IPS DF 4.7 (cell line): Measurements from ENCODE around the gene FRK.
A peak's percentile ranks its signal among the peaks of the same experiment; 100 is the strongest.
"Not testable (repeated sequence)": the region's sequence is repeated elsewhere in the genome, so short reads cannot be mapped to it uniquely, and the experiment has no call there.

ENCODE experiments used
- DNase-seq: peaks from one replicate; pipeline ENCODE4 v3.0.0-alpha.2; 2013; ENCODE audit warnings: low spot score; ENCODE audit errors: extremely low read depth

The FRK gene, protein sequence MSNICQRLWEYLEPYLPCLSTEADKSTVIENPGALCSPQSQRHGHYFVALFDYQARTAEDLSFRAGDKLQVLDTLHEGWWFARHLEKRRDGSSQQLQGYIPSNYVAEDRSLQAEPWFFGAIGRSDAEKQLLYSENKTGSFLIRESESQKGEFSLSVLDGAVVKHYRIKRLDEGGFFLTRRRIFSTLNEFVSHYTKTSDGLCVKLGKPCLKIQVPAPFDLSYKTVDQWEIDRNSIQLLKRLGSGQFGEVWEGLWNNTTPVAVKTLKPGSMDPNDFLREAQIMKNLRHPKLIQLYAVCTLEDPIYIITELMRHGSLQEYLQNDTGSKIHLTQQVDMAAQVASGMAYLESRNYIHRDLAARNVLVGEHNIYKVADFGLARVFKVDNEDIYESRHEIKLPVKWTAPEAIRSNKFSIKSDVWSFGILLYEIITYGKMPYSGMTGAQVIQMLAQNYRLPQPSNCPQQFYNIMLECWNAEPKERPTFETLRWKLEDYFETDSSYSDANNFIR

DNA sequence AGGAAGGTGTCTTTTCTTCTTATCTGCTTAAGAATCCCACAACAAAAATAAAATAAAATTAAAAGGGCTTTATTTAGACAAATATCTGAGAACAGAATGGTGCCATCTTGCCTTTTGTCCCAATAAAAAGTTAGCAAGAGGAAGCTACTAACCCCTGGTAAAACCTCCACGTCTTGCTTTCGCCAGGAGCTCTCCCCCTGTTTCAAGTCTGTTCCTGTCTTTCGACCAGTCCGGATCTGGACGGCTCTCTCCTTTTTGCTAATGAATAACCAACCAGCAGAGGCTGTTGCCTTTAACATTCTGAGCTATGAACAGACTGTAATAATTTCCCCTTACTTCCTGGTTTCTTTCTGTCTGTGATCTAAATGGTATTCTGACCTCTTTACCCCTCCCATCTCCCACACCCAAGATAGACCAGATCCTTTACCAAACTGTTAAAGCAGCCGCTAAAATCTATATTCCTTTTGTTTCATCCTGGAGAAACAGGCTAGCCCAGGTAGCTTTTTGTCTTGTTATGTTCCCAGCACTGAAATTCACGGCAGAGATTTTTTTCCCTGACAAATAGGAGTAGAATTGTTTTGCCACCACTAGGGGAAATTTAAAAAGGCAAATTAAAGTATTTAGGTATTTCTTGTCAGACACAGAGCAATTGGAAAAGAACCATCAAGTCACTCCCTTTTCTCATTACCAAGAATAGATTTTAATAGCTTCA is at the start of gene FRK:
Gene FRK (minus strand): TSS at position 320 of the 712 bp plus-strand sequence. CDS start 580 bp downstream, outside the sequence.
- DNase-seq, result no peak

DNA sequence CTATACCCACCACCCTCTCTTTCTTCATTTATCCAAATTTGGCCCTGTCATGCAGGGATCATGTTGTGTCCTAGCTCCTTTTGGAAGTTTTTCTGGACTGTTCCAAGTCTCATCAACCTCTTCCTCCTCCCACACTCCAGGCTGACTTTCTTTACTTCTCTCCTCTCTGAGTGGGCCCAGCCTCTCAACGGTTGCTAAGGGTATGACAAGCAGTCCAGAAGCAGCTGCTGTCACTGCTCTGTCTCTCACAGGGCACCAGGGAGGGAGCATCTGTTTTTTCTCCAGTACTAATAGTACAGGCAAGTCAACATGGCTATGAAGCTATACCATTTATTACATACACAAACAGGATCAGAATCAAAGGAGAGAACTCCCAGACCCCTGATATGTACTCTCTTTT is 48.1 kb upstream of the FRK start:
- no peak for DNase-seq

GRCh38 chr6:116106146-116106545 is 45.5 kb upstream of the FRK start:
- no peak for DNase-seq

DNA sequence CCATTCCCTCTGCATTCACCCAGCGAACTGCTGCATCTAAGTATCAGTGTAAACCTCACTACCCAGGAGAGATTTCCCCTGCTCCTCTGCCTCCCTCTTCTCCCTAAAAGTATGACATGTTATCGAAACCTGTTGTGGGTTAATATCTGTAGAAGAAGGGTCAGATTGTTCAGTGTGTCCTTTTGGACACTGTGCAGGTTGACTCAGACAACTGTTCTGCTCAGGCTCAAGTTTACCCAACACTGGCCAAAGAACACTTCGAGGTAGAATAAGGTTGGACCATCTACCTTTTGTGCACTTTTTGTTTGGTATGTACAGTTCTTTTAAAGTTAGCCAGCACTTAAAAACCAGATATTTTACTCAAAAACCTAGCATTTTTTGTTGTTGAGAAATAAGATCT is 44.6 kb upstream of the FRK start:
- DNase-seq, result no peak

- DNase-seq, result no peak
Measured at GRCh38 chr6:116104636-116105035, 43.9 kb upstream of the FRK start.

- DNase-seq, result no peak
Measured at GRCh38 chr6:116102873-116103272, 42.2 kb upstream of the FRK start.

- no peak for DNase-seq
Measured at GRCh38 chr6:116101790-116102189, 41.1 kb upstream of the FRK start.

- no peak for DNase-seq
Measured at GRCh38 chr6:116101302-116101718, 40.6 kb upstream of the FRK start.

- DNase-seq, result peak; percentile 41
Measured at GRCh38 chr6:116100419-116101301, 40.0 kb upstream of the FRK start, which contains the start of gene NT5DC1. Gene NT5DC1, plus strand, starts transcription at chr6:116100853. Its CDS starts 78 bp downstream, at chr6:116100931.

- DNase-seq, result no peak
Measured at GRCh38 chr6:116099036-116099435, 38.3 kb upstream of the FRK start.

DNA sequence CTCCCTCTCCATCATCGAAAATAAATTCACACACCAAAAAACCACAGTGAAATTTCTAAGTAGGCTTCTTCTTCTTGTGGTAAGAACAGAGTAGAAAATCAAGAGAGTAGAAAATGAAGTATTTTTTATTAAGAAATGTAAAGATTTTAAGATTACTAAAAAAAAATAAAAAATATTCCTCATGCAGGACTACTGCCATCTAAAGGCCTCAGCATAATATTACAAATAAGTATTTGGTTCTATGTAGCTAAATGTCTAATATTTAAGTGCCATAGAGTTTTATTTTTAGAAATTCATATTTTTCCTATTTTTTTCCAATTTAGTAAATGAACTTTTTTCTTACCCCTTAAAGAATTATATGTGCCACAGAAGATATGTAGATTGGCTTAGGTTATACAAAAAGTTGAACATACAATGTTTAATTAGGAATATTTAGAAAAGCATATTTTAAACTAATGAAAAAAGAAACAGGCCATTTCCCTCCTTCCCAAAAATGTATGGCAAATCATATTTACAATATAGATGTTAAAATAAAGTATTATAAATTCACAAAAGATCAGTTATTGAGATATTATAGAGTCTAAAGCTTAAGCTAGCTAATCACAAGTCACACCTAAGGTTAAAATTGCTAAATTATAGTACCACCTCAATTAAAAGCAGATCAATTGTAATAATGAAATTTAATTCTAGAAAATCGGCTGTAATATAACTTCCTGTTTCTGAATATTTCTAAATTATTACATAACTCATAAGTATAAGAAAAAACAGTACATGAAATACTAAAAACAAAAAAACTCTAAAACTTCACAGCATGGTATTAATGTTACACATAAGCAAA is 36.5 kb upstream of the FRK start:
- DNase-seq, result no peak

GRCh38 chr6:116096048-116096759 is 35.5 kb upstream of the FRK start:
- DNase-seq, result not testable (repeated sequence)

- DNase-seq, result no peak
Measured at GRCh38 chr6:116094041-116094440, 33.4 kb upstream of the FRK start.

DNA sequence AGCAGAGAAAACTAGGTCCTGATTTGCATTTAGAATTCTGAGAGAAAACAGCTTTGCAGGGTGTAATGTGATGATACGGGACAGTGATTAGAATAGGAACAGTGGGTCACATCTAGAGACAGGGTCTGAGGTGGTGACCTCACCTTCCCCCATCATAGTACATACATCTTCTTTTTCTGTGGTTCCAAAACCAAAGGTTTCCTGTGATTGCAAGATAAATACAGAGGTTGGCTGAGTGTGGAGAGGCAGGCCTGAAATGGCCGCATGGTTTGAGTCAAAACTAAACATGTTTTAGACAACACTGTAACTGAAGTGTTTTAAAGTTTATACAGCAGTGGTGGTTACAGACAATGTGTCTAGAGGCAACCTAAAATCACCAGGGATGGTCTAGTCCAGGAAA is 29.6 kb upstream of the FRK start:
- DNase-seq, result no peak

DNA sequence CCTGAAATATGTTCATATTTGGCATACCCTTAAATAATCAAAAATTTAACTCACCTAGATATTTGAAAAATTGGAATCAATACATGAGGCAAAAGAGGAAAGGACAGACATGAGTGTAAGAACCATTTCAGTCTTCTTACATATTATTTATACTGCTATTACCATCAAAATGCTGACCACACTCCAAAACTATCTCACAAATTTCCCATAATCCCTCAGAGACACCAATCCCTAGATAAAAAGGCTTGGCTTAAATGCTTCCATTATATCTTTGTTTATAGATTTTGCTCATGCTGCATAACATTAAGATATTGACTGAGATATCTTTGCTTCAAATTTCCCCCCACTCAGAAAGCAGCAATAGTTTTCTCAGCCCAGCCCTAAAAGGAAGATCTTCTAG is 28.3 kb upstream of the FRK start:
- DNase-seq, result no peak

- DNase-seq, result no peak
Measured at GRCh38 chr6:116087437-116088027, 26.8 kb upstream of the FRK start.

GRCh38 chr6:116084284-116084683 is 23.6 kb upstream of the FRK start:
- DNase-seq, result no peak

GRCh38 chr6:116083052-116083451 is 22.4 kb upstream of the FRK start:
- no peak for DNase-seq

GRCh38 chr6:116078945-116079344 is 18.3 kb upstream of the FRK start:
- DNase-seq, result no peak
